Sigmoid colon (tissue), 4 donors: ENCODE results near the gene TCF7L2.

Experiments
- CTCF ChIP-seq, 4 experiments: fragments of 450-650 bp in 3 of 4; fragments of 200-600 bp in 1 of 4; IDR thresholded peaks; one replicate each; pipeline ENCODE4 v1.5.1; 2016 to 2019; ENCODE audit warnings: antibody characterized with exemption in 4 of 4, mild to moderate bottlenecking in 3 of 4, moderate library complexity in 2 of 4
- POLR2A ChIP-seq, 2 donors: fragments of 450-650 bp; IDR thresholded peaks; one replicate each; pipeline ENCODE4 v1.6.1; 2016; ENCODE audit warnings: antibody characterized with exemption in 2 of 2, mild to moderate bottlenecking in 2 of 2, moderate library complexity in 2 of 2
- POLR2AphosphoS5 ChIP-seq, 4 donors: sonication (generic); formaldehyde crosslinking; IDR thresholded peaks; one replicate each; pipeline ENCODE4 v1.6.1; 2017; ENCODE audit warnings: antibody characterized with exemption in 4 of 4

- TF ChIP-seq POLR2AphosphoS5 (IDR thresholded peaks at IDR 0.05) (no peak), POLR2A (IDR thresholded peaks at IDR 0.05) (no peak), CTCF (IDR thresholded peaks at IDR 0.05) (no peak)
These were observed 117.5 kb downstream of the TCF7L2 start for GRCh38 chr10:113067501-113067900.
